Measurements from ENCODE around the gene SIGLEC1.

SIGLEC1 gene

GRCh38 chr20:3669710-3670367 lies 42.6 kb downstream of the SIGLEC1 start:
- no peaks in the 10 kb centered on the region for H3K36me3 ChIP-seq (replicated peaks; ENCODE audit: insufficient read depth, low read length)
- DNase-seq, result no peak
- no peak overlapping the region for H2AFZ ChIP-seq (ENCODE audit: low read length)
- no peaks in the 10 kb centered on the region for H3K79me2 ChIP-seq (ENCODE audit: low read length)
- peaks cover 12% of the 10 kb centered on the region for H3K4me1 ChIP-seq (ENCODE audit: low read length)
- no peaks in the 10 kb centered on the region for H4K20me1 ChIP-seq (ENCODE audit: insufficient read depth, low read length)
- no peak overlapping the region for H3K4me2 ChIP-seq (ENCODE audit: low read depth, low read length)
- H3K4me3 ChIP-seq (ENCODE audit: low read length), result no peak overlapping the region
- TF ChIP-seq EZH2phosphoT487 (IDR thresholded peaks at IDR 0.05; ENCODE audit: low read length) (no peak), CTCF (IDR thresholded peaks at IDR 0.05; ENCODE audit: low read length) (no peak), EZH2 (optimal IDR thresholded peaks at IDR 0.05; ENCODE audit: low read depth, low read length) (no peak)
- peaks cover 33% of the 10 kb centered on the region for H3K27me3 ChIP-seq (replicated peaks; ENCODE audit: insufficient read depth, low read length)
- H3K9ac ChIP-seq (ENCODE audit: low read length), result no peak overlapping the region
- H3K27ac ChIP-seq (ENCODE audit: low read length), result no peak overlapping the region
- H3K9me2 ChIP-seq (replicated peaks; ENCODE audit: insufficient read depth, low read length), result no peaks in the 10 kb centered on the region
- no peaks in the 10 kb centered on the region for H3K9me3 ChIP-seq (replicated peaks; ENCODE audit: insufficient read depth, low read length)
- H3F3A ChIP-seq (ENCODE audit: insufficient read depth, low read length), result peaks cover 4% of the 10 kb centered on the region

GRCh38 chr20:3667434-3668037 lies 44.9 kb downstream of the SIGLEC1 start:
- H3K4me1 ChIP-seq (ENCODE audit: low read length), result peaks cover 12% of the 10 kb centered on the region
- H4K20me1 ChIP-seq (ENCODE audit: insufficient read depth, low read length), result no peaks in the 10 kb centered on the region
- no peak overlapping the region for H3K4me2 ChIP-seq (ENCODE audit: low read depth, low read length)

GRCh38 chr20:3663858-3664257 lies 48.5 kb downstream of the SIGLEC1 start:
- Histone ChIP-seq H3K27me3 (replicated peaks; ENCODE audit: insufficient read depth, low read length) (peaks cover 21% of the 10 kb centered on the region), H3K4me2 (ENCODE audit: low read depth, low read length) (no peak overlapping the region), H3K9me3 (replicated peaks; ENCODE audit: insufficient read depth, low read length) (no peaks in the 10 kb centered on the region), H3K9ac (ENCODE audit: low read length) (no peak overlapping the region), H3K4me1 (ENCODE audit: low read length) (peaks cover 20% of the 10 kb centered on the region), H3K4me3 (ENCODE audit: low read length) (no peak overlapping the region), H2AFZ (ENCODE audit: low read length) (no peak overlapping the region), H3K36me3 (replicated peaks; ENCODE audit: insufficient read depth, low read length) (no peaks in the 10 kb centered on the region), H4K20me1 (ENCODE audit: insufficient read depth, low read length) (no peaks in the 10 kb centered on the region), H3F3A (ENCODE audit: insufficient read depth, low read length) (peaks cover 4% of the 10 kb centered on the region), H3K79me2 (ENCODE audit: low read length) (no peaks in the 10 kb centered on the region), H3K9me2 (replicated peaks; ENCODE audit: insufficient read depth, low read length) (no peaks in the 10 kb centered on the region), H3K27ac (ENCODE audit: low read length) (no peak overlapping the region)
- no peak for TF ChIP-seq CTCF (IDR thresholded peaks at IDR 0.05; ENCODE audit: low read length)
- TF ChIP-seq EZH2phosphoT487 (IDR thresholded peaks at IDR 0.05; ENCODE audit: low read length), result no peak
- TF ChIP-seq EZH2 (optimal IDR thresholded peaks at IDR 0.05; ENCODE audit: low read depth, low read length), result no peak
- DNase-seq, result no peak

More at GRCh38 chr20:3667434-3668037, 44.9 kb downstream of the SIGLEC1 start:
- Histone ChIP-seq H3K79me2 (ENCODE audit: low read length) (no peaks in the 10 kb centered on the region), H3K9me3 (replicated peaks; ENCODE audit: insufficient read depth, low read length) (no peaks in the 10 kb centered on the region), H3K27me3 (replicated peaks; ENCODE audit: insufficient read depth, low read length) (peaks cover 27% of the 10 kb centered on the region), H3F3A (ENCODE audit: insufficient read depth, low read length) (peaks cover 4% of the 10 kb centered on the region), H3K9me2 (replicated peaks; ENCODE audit: insufficient read depth, low read length) (no peaks in the 10 kb centered on the region), H2AFZ (ENCODE audit: low read length) (no peak overlapping the region), H3K27ac (ENCODE audit: low read length) (no peak overlapping the region), H3K36me3 (replicated peaks; ENCODE audit: insufficient read depth, low read length) (no peaks in the 10 kb centered on the region), H3K9ac (ENCODE audit: low read length) (no peak overlapping the region), H3K4me3 (ENCODE audit: low read length) (no peak overlapping the region)
- TF ChIP-seq EZH2 (optimal IDR thresholded peaks at IDR 0.05; ENCODE audit: low read depth, low read length), result no peak
- TF ChIP-seq CTCF (IDR thresholded peaks at IDR 0.05; ENCODE audit: low read length), result no peak
- TF ChIP-seq EZH2phosphoT487 (IDR thresholded peaks at IDR 0.05; ENCODE audit: low read length), result no peak
- DNase-seq, result no peak

All from MM.1S (cell line).